Fibroblast of the aortic adventitia (primary cell): ENCODE measurements around the gene PLD1. TPM values are rescaled to one million over a fixed set of nuclear protein-coding genes. Genes with fewer than 3 reads are reported as not detected.
A peak's percentile ranks its signal among the peaks of the same experiment; 100 is the strongest.
"Not testable (repeated sequence)": the region's sequence is repeated elsewhere in the genome, so short reads cannot be mapped to it uniquely, and the experiment has no call there.

ENCODE experiments used
- DNase-seq: peaks from one replicate; pipeline ENCODE4 v3.0.0-alpha.2; 2010; ENCODE audit warnings: low read depth
- H3K4me3 ChIP-seq: 2 replicates; pipeline ENCODE4 v1.5.1; 2011; ENCODE audit warnings: low read depth, mild to moderate bottlenecking, control low read depth, low read length, moderate library complexity
- total RNA-seq: library from RNA; depleted of rRNA; stranded (reverse); fragments of >200 nt; gene quantifications from 2 replicates; pipeline ENCODE4 v1.2.3, GENCODE V29; 2012; ENCODE audit warnings: low replicate concordance
- TF ChIP-seq, protein P1 (sequence below): IDR thresholded peaks from 2 replicates; pipeline ENCODE4 v1.5.1; 2011; ENCODE audit warnings: mild to moderate bottlenecking, low read length, control low read depth, inconsistent platforms; ENCODE audit not compliant: insufficient read depth

PLD1 gene, protein sequence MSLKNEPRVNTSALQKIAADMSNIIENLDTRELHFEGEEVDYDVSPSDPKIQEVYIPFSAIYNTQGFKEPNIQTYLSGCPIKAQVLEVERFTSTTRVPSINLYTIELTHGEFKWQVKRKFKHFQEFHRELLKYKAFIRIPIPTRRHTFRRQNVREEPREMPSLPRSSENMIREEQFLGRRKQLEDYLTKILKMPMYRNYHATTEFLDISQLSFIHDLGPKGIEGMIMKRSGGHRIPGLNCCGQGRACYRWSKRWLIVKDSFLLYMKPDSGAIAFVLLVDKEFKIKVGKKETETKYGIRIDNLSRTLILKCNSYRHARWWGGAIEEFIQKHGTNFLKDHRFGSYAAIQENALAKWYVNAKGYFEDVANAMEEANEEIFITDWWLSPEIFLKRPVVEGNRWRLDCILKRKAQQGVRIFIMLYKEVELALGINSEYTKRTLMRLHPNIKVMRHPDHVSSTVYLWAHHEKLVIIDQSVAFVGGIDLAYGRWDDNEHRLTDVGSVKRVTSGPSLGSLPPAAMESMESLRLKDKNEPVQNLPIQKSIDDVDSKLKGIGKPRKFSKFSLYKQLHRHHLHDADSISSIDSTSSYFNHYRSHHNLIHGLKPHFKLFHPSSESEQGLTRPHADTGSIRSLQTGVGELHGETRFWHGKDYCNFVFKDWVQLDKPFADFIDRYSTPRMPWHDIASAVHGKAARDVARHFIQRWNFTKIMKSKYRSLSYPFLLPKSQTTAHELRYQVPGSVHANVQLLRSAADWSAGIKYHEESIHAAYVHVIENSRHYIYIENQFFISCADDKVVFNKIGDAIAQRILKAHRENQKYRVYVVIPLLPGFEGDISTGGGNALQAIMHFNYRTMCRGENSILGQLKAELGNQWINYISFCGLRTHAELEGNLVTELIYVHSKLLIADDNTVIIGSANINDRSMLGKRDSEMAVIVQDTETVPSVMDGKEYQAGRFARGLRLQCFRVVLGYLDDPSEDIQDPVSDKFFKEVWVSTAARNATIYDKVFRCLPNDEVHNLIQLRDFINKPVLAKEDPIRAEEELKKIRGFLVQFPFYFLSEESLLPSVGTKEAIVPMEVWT
- total RNA-seq = 10.1 and 23.1 TPM in 2 replicates

DNA sequence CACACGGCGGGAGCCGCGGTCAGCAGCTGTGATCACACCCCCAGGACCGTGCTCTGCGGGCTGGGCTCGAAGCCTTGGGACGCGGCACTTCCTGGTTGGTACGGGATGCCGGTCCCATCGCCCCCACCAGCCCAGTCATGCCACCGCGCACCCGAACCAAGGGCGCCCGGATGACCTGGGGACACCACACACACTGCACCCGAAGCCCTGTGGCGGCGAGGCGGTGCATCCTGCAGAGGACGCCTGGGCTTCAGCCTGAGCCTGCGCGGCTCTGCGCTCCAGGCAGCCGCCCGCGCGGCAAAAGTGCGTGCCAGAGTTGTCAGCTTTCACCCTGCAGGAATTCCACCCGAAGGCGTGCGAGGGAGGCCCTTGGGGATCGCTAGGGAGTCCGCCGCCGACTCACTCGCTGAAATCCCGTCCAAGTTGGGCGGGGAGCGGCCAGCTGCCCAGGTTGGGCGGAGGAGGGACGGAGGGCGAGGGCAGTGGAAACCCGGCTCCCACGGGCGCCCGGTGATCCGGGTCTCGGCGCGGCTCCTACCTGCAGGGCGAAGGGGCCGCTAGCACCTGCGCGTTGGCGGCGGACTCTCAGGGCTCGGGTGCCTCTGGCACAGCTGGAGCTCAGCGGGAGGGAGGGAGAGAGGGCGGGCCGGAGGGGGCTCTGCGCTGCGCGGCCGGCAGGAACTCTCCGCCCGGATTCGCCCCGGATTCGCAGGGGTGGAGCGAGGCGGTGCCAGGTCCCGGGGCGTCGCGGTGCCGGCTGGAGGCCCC lies at the start of gene PLD1:
Gene PLD1, minus strand, starts transcription at position 623 of the 768 bp plus-strand sequence. CDS start 72,432 bp downstream, outside the sequence.
- DNase-seq = peak; percentile 99
- TF ChIP-seq, protein P1, sequence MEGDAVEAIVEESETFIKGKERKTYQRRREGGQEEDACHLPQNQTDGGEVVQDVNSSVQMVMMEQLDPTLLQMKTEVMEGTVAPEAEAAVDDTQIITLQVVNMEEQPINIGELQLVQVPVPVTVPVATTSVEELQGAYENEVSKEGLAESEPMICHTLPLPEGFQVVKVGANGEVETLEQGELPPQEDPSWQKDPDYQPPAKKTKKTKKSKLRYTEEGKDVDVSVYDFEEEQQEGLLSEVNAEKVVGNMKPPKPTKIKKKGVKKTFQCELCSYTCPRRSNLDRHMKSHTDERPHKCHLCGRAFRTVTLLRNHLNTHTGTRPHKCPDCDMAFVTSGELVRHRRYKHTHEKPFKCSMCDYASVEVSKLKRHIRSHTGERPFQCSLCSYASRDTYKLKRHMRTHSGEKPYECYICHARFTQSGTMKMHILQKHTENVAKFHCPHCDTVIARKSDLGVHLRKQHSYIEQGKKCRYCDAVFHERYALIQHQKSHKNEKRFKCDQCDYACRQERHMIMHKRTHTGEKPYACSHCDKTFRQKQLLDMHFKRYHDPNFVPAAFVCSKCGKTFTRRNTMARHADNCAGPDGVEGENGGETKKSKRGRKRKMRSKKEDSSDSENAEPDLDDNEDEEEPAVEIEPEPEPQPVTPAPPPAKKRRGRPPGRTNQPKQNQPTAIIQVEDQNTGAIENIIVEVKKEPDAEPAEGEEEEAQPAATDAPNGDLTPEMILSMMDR = no peak
- H3K4me3 ChIP-seq = peak within 1 kb of the TSS; percentile 73

DNA sequence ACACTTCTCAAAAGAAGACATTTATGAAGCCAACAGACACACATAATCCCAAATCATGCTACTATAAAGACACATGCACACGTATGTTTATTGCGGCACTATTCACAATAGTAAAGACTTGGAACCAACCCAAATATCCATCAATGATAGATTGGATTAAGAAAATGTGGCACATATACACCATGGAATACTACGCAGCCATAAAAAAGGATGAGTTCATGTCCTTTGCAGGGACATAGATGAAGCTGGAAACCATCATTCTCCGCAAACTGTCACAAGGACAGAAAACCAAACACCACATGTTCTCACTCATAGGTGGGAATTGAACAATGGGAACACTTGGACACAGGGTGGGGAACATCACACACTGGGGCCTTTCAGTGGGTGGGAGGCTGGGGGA lies 48.5 kb upstream of the PLD1 start:
- not testable (repeated sequence) for H3K4me3 ChIP-seq, DNase-seq

DNA sequence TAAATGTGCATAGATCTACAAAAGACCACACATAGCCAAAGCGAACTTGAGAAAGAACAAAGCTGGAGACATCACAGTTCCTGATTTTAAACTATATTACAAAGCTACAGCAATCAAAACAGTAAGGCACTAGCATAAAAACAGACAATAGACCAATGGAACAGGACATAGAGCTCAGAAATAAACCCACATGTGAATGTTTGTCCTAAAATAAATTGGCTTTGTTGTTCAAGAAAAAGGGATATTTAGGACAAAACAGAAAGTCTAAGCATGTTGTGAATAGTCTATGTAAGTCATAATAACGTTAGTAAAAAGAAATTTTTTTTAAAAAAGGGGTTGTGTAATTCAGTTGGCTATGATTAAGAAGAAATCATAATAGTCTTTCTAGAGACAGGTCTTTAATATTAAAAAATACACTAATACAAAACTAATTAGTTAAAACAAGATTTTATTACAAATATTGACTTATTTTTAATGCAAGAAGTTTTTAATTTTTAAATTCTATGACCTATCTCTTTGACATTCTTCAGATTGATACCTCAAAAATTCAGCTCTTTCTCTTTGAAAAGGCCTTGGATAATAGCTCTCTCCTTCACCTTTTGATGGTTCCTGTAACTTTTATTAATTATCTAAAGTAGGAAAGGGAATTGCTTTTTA lies 44.5 kb upstream of the PLD1 start:
- no peak for DNase-seq
- TF ChIP-seq, protein P1 = no peak
- H3K4me3 ChIP-seq = no peak overlapping the region

DNA sequence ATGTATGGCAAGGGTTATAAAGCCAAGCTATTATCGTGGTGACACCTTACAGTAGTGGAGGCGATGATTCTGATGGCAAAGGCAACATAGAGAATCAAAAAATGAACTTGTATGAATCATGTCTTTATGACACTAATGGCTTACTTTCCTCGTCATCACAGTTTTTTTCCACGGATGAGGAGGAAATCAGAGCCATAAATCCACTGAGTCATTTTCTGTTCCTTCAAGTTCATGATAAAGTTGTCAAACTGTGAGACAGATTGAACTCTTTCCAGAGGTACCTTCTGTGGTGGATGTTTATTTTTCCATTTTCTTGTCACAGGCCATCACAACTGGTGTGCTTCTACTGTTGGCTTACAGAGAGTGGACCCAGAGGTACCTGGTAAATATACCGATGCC lies 41.4 kb upstream of the PLD1 start:
- H3K4me3 ChIP-seq = no peak overlapping the region
- TF ChIP-seq, protein P1 = no peak
- DNase-seq = peak; percentile 88

DNA sequence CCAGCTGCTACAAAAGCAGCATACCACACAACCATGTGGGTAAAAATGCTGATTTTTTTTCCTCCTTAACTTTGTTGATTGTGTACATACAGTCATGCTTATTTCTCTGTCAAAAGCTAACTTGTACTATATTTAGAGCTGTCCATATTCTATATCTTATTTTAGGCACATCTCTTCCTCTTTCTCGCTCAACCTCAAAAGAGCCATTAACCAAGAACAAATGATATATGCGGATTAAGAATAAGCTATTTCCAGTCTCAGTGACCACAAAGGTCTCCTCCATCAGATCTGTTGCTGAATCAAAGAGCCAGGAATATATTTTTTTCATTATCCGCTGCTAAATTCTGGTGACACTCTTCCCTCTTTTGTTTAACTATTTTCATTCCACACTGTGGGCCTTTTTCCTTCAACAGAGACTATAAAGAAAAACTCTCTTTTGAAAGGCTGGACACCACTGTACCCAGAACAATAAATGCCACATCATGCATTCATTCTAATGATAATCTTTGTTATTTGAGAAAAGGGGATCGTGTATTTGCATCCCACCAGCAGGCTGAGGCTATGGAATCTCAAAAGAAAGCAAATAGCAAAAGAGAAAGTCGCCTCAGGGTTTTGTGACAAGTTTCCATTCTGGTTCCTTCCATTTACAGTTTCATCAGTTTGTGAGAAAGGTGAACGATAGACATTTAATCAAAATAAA lies 40.8 kb upstream of the PLD1 start:
- TF ChIP-seq, protein P1 = no peak
- no peak for DNase-seq
- H3K4me3 ChIP-seq = no peak overlapping the region

DNA sequence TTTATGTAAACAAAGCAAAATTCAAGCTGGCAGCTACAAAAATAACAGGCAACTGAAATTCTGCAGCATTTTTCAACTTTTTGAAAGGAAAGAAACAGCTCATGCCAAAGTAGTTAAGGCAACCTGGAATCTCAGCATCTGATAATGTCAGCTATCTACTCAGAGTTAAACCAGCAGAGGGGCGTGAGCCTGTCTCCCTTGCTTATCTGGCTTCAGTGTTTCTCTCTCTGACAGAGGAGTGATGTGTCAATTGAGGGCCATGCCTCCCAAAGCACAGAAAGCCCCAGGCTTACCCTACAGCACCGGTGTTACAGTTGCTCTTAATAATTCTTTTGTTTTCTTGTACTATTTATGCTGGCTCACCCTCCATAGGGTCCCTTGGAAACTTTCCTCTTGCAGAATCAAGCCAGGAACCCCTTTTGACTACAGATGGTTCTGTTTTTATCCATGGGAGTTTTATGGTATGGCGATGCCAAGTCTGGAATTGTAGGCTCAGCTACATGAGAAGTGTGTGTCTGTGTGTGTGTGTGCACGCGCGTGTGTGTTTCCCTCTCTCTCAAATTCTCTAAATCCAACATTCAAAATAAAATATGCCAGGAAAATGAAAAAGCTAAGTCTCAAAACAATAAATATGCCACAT lies 40.2 kb upstream of the PLD1 start:
- TF ChIP-seq, protein P1 = no peak
- H3K4me3 ChIP-seq = no peak overlapping the region
- peak; percentile 44 for DNase-seq
